ENCODE results near the gene OR5H14.
"Not testable (repeated sequence)": the region's sequence is repeated elsewhere in the genome, so short reads cannot be mapped to it uniquely, and the experiment has no call there.

OR5H14 gene

GRCh38 chr3:98171071-98171470, 23.8 kb downstream of the OR5H14 start:
- peak overlapping the region; percentile 49 for H3K27ac ChIP-seq
- TF ChIP-seq CTCF (conservative IDR thresholded peaks at IDR 0.05) = no peak

GRCh38 chr3:98172621-98173020, 25.3 kb downstream of the OR5H14 start:
- H3K27ac ChIP-seq = no peak overlapping the region
- TF ChIP-seq CTCF (conservative IDR thresholded peaks at IDR 0.05) = no peak

GRCh38 chr3:98180319-98180890, 33.1 kb downstream of the OR5H14 start:
- TF ChIP-seq CTCF (conservative IDR thresholded peaks at IDR 0.05) = no peak
- H3K27ac ChIP-seq = no peak overlapping the region

GRCh38 chr3:98182196-98182595, 34.9 kb downstream of the OR5H14 start:
- no peak for TF ChIP-seq CTCF (conservative IDR thresholded peaks at IDR 0.05)
- no peak overlapping the region for H3K27ac ChIP-seq

- H3K27ac ChIP-seq = no peak overlapping the region
- peak; percentile 77 for TF ChIP-seq CTCF (conservative IDR thresholded peaks at IDR 0.05)
Measured at GRCh38 chr3:98185180-98185579, 37.9 kb downstream of the OR5H14 start.

- TF ChIP-seq CTCF (conservative IDR thresholded peaks at IDR 0.05) = peak; percentile 75
- no peak overlapping the region for H3K27ac ChIP-seq
Measured at GRCh38 chr3:98188545-98188944, 41.3 kb downstream of the OR5H14 start.

- H3K27ac ChIP-seq = not testable (repeated sequence)
Measured at GRCh38 chr3:98190911-98191310, 43.6 kb downstream of the OR5H14 start.

GRCh38 chr3:98196293-98196692, 49.0 kb downstream of the OR5H14 start:
- H3K27ac ChIP-seq = not testable (repeated sequence)

- H3K27ac ChIP-seq = no peak overlapping the region
Measured at GRCh38 chr3:98199020-98199419, 51.7 kb downstream of the OR5H14 start.

More at GRCh38 chr3:98199020-98199419, 51.7 kb downstream of the OR5H14 start:
- TF ChIP-seq CTCF (conservative IDR thresholded peaks at IDR 0.05) = no peak

Measured in VCaP (cell line).